Measurements from ENCODE around the gene LMO2. TPM values are rescaled to one million over a fixed set of nuclear protein-coding genes. Genes with fewer than 3 reads are reported as not detected.
A peak's percentile ranks its signal among the peaks of the same experiment; 100 is the strongest.

The LMO2 gene
- total RNA-seq, 1 donor from 2014 or later, result 2.5 TPM

- TF ChIP-seq, protein P1, sequence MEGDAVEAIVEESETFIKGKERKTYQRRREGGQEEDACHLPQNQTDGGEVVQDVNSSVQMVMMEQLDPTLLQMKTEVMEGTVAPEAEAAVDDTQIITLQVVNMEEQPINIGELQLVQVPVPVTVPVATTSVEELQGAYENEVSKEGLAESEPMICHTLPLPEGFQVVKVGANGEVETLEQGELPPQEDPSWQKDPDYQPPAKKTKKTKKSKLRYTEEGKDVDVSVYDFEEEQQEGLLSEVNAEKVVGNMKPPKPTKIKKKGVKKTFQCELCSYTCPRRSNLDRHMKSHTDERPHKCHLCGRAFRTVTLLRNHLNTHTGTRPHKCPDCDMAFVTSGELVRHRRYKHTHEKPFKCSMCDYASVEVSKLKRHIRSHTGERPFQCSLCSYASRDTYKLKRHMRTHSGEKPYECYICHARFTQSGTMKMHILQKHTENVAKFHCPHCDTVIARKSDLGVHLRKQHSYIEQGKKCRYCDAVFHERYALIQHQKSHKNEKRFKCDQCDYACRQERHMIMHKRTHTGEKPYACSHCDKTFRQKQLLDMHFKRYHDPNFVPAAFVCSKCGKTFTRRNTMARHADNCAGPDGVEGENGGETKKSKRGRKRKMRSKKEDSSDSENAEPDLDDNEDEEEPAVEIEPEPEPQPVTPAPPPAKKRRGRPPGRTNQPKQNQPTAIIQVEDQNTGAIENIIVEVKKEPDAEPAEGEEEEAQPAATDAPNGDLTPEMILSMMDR (IDR thresholded peaks at IDR 0.05; ENCODE audit: insufficient read depth, low read length, poor library complexity, severe bottlenecking), result no peak
- no peak for DNase-seq (ENCODE audit: low read depth)
- Histone ChIP-seq H3K4me3 (ENCODE audit: low read depth, low read length) (no peak overlapping the region), H3K36me3 (ENCODE audit: control insufficient read depth, insufficient read depth, low read length) (no peaks in the 10 kb centered on the region), H3K27me3 (ENCODE audit: control insufficient read depth, insufficient read depth, low read length) (peaks cover 11% of the 10 kb centered on the region)
Measured at GRCh38 chr11:33875621-33876294, 16.1 kb downstream of the LMO2 start.

DNA sequence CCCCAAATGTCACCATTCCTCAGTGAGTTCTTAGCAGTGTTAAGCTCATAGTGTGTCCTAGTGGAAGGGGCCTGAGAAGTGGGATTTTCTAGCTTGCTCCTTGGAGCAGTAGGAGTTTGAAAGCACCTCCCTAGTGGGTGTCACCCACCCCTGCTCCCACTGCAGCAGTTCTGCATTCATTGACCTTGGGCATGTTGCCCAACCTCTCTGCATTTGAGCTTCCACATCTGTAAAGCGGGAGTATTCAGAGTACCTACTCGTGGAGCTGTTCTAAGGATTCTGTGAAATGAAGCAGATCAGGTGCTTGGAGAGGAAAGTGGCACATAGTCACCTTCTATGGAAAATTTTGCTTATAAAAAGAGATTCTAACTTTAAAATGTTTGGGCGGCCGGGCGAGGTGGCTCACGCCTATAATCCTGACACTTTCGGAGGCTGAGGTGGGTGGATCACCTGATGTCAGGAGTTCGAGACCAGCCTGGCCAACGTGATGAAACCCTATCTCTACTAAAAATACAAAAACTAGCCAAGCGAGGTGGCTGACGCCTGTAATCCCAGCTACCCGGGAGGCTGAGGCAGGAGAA lies 16.9 kb downstream of the LMO2 start:
- Histone ChIP-seq H3K27me3 (ENCODE audit: control insufficient read depth, insufficient read depth, low read length) (peaks cover 18% of the 10 kb centered on the region), H3K36me3 (ENCODE audit: control insufficient read depth, insufficient read depth, low read length) (no peaks in the 10 kb centered on the region)
- DNase-seq (ENCODE audit: low read depth), result no peak

GRCh38 chr11:33874433-33874832 lies 17.4 kb downstream of the LMO2 start:
- DNase-seq (ENCODE audit: low read depth), result no peak
- H3K36me3 ChIP-seq (ENCODE audit: control insufficient read depth, insufficient read depth, low read length), result no peaks in the 10 kb centered on the region
- H3K4me3 ChIP-seq (ENCODE audit: low read depth, low read length), result no peak overlapping the region
- peaks cover 18% of the 10 kb centered on the region for H3K27me3 ChIP-seq (ENCODE audit: control insufficient read depth, insufficient read depth, low read length)
- TF ChIP-seq, protein P1 (IDR thresholded peaks at IDR 0.05; ENCODE audit: insufficient read depth, low read length, poor library complexity, severe bottlenecking), result no peak

More for the DNA sequence above, 16.9 kb downstream of the LMO2 start:
- H3K4me3 ChIP-seq (ENCODE audit: low read depth, low read length), result no peak overlapping the region
- TF ChIP-seq, protein P1 (IDR thresholded peaks at IDR 0.05; ENCODE audit: insufficient read depth, low read length, poor library complexity, severe bottlenecking), result no peak

DNA sequence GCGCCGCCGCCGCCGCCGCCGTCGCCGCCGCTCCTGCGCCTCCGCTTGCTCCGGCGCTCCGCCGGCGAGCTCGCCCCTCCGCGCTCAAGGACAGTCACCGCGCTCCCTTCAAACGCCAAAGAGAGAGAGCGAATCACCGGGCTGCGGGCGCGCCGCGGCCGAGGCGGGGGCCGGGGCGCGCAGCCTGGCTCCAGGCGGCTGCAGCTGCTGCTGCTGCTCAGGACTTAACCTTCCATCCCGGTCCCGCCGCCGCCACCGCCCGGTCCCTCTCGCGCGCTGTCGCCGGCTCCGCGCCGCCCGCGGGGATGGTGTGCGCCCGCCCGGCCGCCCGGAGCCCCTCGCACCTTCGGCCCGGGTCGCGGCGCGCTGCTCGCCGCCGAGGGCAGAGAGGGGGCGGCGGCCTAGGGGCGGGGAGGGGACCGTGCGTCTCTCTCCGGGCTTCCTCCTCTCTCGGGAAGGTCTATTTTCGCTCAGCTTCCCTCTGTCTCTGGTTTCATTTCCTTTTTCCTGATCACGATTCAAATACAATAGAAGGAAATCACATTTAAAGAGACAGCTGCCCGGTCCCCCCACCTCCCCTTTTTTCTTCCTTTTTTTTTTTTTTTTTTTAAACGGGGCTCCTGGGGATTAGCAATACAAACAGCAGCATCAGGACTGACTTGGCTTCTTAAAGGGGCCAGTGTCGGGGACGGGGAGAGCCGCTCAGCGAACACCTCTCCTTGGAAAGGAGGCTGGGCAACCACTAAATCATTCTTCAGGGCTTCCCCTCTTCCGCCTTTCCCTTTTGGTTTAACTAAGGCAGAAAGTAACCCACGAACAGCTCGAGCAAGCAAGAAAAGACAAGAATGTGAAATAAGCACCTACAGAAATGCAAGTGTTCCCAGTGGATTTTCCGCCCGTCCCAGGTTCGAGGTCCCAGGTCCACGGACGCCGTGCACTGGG lies 22.1 kb downstream of the LMO2 start:
- Histone ChIP-seq H3K36me3 (ENCODE audit: control insufficient read depth, insufficient read depth, low read length) (no peaks in the 10 kb centered on the region), H3K4me3 (ENCODE audit: low read depth, low read length) (peak overlapping the region; percentile 49), H3K27me3 (ENCODE audit: control insufficient read depth, insufficient read depth, low read length) (peaks cover 32% of the 10 kb centered on the region)
- no peak for DNase-seq (ENCODE audit: low read depth)
- TF ChIP-seq, protein P1 (IDR thresholded peaks at IDR 0.05; ENCODE audit: insufficient read depth, low read length, poor library complexity, severe bottlenecking), result no peak

DNA sequence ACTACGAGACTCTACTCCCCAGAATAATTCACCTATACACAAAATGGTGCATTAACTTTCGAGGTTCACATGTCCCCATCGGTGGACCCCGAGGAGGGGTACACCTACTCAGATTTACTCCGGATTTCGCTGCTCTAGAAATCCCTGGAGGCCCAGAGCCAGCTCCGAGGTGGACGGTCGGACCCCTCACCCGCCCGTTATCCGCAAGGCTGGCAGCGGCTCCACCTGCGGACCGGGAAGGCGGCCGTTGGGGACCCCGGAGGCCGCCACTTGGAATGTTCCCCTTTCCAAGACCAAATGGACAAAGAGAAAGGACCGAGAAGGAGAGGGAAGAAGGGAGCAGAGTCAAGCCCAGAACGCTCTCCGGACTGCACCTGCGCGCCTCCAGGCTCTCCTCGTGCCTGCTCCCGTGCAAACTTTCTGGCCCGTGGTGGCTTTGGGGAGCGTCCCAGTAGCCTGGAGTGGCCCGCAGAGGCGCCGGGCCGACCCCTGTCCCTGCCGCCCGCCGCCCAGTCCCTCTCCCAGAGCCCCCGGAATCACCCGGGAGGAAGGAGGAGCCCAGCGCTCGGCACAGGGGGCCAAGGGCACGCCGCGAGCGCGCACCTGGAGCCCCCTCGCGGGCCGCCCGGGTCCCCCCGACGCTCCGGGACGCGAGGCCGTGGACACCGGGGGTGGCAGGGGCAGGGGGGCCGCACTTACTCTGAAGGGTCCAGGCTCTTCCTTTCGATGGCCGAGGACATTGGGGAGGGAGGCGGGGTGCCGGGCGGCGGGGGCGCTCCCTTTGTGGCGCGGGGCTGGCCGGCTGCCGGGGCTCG lies 23.0 kb downstream of the LMO2 start:
- TF ChIP-seq, protein P1 (IDR thresholded peaks at IDR 0.05; ENCODE audit: insufficient read depth, low read length, poor library complexity, severe bottlenecking), result no peak
- Histone ChIP-seq H3K36me3 (ENCODE audit: control insufficient read depth, insufficient read depth, low read length) (no peaks in the 10 kb centered on the region), H3K27me3 (ENCODE audit: control insufficient read depth, insufficient read depth, low read length) (peaks cover 34% of the 10 kb centered on the region), H3K4me3 (ENCODE audit: low read depth, low read length) (peak overlapping the region; percentile 29)
- DNase-seq (ENCODE audit: low read depth), result no peak

Data from kidney epithelial cell (primary cell).